C4-2B (cell line): ENCODE results near the gene SCARB2.

Experiments
- H3K27ac ChIP-seq: fragments of 450-650 bp; 2 replicates; pipeline ENCODE4 v1.5.1; 2017
- CTCF ChIP-seq: fragments of 450-650 bp; conservative IDR thresholded peaks from 2 replicates; pipeline ENCODE4 v1.5.1; 2017; ENCODE audit warnings: mild to moderate bottlenecking
- ZFX ChIP-seq: fragments of 450-650 bp; IDR thresholded peaks from 2 replicates; pipeline ENCODE4 v1.6.1; 2017

SCARB2 gene

GRCh38 chr4:76177709-76178108 is 35.9 kb downstream of the SCARB2 start:
- TF ChIP-seq CTCF (no peak), ZFX (no peak)

GRCh38 chr4:76175336-76175735 is 38.3 kb downstream of the SCARB2 start:
- TF ChIP-seq CTCF, result no peak
- TF ChIP-seq ZFX, result no peak
- H3K27ac ChIP-seq, result no peak overlapping the region

More at GRCh38 chr4:76177709-76178108, 35.9 kb downstream of the SCARB2 start:
- no peak overlapping the region for H3K27ac ChIP-seq

GRCh38 chr4:76174216-76174615 is 39.4 kb downstream of the SCARB2 start:
- H3K27ac ChIP-seq, result no peak overlapping the region
- no peak for TF ChIP-seq CTCF
- TF ChIP-seq ZFX, result no peak

- TF ChIP-seq ZFX (no peak), CTCF (no peak)
- no peak overlapping the region for H3K27ac ChIP-seq
Observed at GRCh38 chr4:76168688-76169087, 44.9 kb downstream of the SCARB2 start.

- no peak overlapping the region for H3K27ac ChIP-seq
- TF ChIP-seq ZFX (no peak), CTCF (no peak)
Observed at GRCh38 chr4:76166480-76166879, 47.1 kb downstream of the SCARB2 start.

GRCh38 chr4:76160355-76160754 is 53.3 kb downstream of the SCARB2 start:
- TF ChIP-seq ZFX (no peak), CTCF (no peak)
- no peak overlapping the region for H3K27ac ChIP-seq

- H3K27ac ChIP-seq, result no peak overlapping the region
- TF ChIP-seq CTCF (no peak), ZFX (no peak)
Observed at GRCh38 chr4:76156635-76157034, 57.0 kb downstream of the SCARB2 start.
